HepG2 (cell line): Measurements from ENCODE around the gene SBK3. TPM values are rescaled to one million over a fixed set of nuclear protein-coding genes. Genes with fewer than 3 reads are reported as not detected.
A peak's percentile ranks its signal among the peaks of the same experiment; 100 is the strongest.

ENCODE experiments used
- CBX5 ChIP-seq: sonication (generic); formaldehyde crosslinking; IDR thresholded peaks from 2 replicates; pipeline ENCODE4 v1.4.0; 2020; ENCODE audit warnings: missing genetic modification reagents, borderline replicate concordance
- HDAC1 ChIP-seq: sonication (generic); formaldehyde crosslinking; IDR thresholded peaks from 2 replicates; pipeline ENCODE4 v1.5.1; 2020; ENCODE audit warnings: mild to moderate bottlenecking, missing genetic modification reagents
- MXD4 ChIP-seq: IDR thresholded peaks from 2 replicates; pipeline ENCODE4 v1.6.1; 2016; ENCODE audit warnings: mild to moderate bottlenecking, missing biosample characterization, missing genetic modification reagents
- RARA ChIP-seq: IDR thresholded peaks from 2 replicates; pipeline ENCODE4 v1.6.1; 2016; ENCODE audit warnings: missing genetic modification reagents, missing compliant biosample characterization
- ZBTB3 ChIP-seq: sonication (generic); formaldehyde crosslinking; IDR thresholded peaks from 2 replicates; pipeline ENCODE4 v1.4.0; 2020; ENCODE audit warnings: low read depth, mild to moderate bottlenecking, moderate library complexity, missing genetic modification reagents, borderline replicate concordance
- ZBTB42 ChIP-seq: sonication (generic); formaldehyde crosslinking; IDR thresholded peaks from 2 replicates; pipeline ENCODE4 v1.5.0; 2020; ENCODE audit warnings: mild to moderate bottlenecking, missing genetic modification reagents
- ZIK1 ChIP-seq: sonication (generic); formaldehyde crosslinking; IDR thresholded peaks from 2 replicates; pipeline ENCODE4 v1.5.0; 2020; ENCODE audit warnings: mild to moderate bottlenecking, low read depth, missing genetic modification reagents, borderline replicate concordance
- ZMYM4 ChIP-seq: sonication (generic); formaldehyde crosslinking; IDR thresholded peaks from 2 replicates; pipeline ENCODE4 v1.8.1; 2023; ENCODE audit warnings: mild to moderate bottlenecking, missing genetic modification reagents
- ZNF282 ChIP-seq: fragments of 450-650 bp; IDR thresholded peaks from 2 replicates; pipeline ENCODE4 v1.6.1; 2018; ENCODE audit not compliant: partially characterized antibody
- ZNF441 ChIP-seq: sonication (generic); formaldehyde crosslinking; IDR thresholded peaks from 2 replicates; pipeline ENCODE4 v1.7.0; 2021; ENCODE audit warnings: missing genetic modification reagents, borderline replicate concordance
- ZNF564 ChIP-seq: sonication (generic); formaldehyde crosslinking; IDR thresholded peaks from 2 replicates; pipeline ENCODE4 v1.8.1; 2023; ENCODE audit warnings: mild to moderate bottlenecking, missing genetic modification reagents
- ZNF616 ChIP-seq: sonication (generic); formaldehyde crosslinking; IDR thresholded peaks from 2 replicates; pipeline ENCODE4 v1.5.0; 2020; ENCODE audit warnings: low read depth, mild to moderate bottlenecking, missing genetic modification reagents
- ZNF878 ChIP-seq: sonication (generic); formaldehyde crosslinking; IDR thresholded peaks from 2 replicates; pipeline ENCODE4 v1.8.1; 2023; ENCODE audit warnings: mild to moderate bottlenecking, missing genetic modification reagents, moderate library complexity
- polyA plus RNA-seq, 8 experiments: library from polyadenylated mRNA; depleted of rRNA in 3 of 8; stranded (reverse) in 7 of 8; unstranded in 1 of 8; fragments of >200 nt; fragmentation: Illumina TruSeq in 4 of 8; extraction: Trizol in 4 of 8; gene quantifications; 2 replicates each; pipeline versions ENCODE4 v1.2.1 to v1.2.3, GENCODE V29; 2011 to 2016; ENCODE audit warnings: low read depth in 4 of 8, missing spikeins in 1 of 8, mixed read lengths in 1 of 8; ENCODE audit not compliant: insufficient read depth in 1 of 8
- total RNA-seq, 5 experiments: library from RNA; depleted of rRNA; stranded (reverse); fragments of >200 nt; fragmentation: Illumina TruSeq; extraction: Trizol; gene quantifications; 2 replicates each; pipeline ENCODE4 v1.2.3, GENCODE V29; 2016; ENCODE audit warnings: low read depth in 1 of 5
- TF ChIP-seq, protein P1 (sequence below): sonication (generic); formaldehyde crosslinking; IDR thresholded peaks from 2 replicates; pipeline ENCODE4 v1.5.0; 2020; ENCODE audit warnings: mild to moderate bottlenecking, missing genetic modification reagents, borderline replicate concordance
- TF ChIP-seq, protein P2 (sequence below): sonication (generic); formaldehyde crosslinking; IDR thresholded peaks from 2 replicates; pipeline ENCODE4 v1.4.0; 2020; ENCODE audit warnings: missing genetic modification reagents
- TF ChIP-seq, protein P3 (sequence below): sonication (generic); formaldehyde crosslinking; IDR thresholded peaks from 2 replicates; pipeline ENCODE4 v1.4.0; 2020; ENCODE audit warnings: missing genetic modification reagents, borderline replicate concordance

SBK3 gene
- total and polyA plus RNA-seq, 2 of the 13 experiments (the other 11 are each of a cell fraction or from before 2014, with no cell fraction given), result 0.66 to 0.77 TPM

DNA sequence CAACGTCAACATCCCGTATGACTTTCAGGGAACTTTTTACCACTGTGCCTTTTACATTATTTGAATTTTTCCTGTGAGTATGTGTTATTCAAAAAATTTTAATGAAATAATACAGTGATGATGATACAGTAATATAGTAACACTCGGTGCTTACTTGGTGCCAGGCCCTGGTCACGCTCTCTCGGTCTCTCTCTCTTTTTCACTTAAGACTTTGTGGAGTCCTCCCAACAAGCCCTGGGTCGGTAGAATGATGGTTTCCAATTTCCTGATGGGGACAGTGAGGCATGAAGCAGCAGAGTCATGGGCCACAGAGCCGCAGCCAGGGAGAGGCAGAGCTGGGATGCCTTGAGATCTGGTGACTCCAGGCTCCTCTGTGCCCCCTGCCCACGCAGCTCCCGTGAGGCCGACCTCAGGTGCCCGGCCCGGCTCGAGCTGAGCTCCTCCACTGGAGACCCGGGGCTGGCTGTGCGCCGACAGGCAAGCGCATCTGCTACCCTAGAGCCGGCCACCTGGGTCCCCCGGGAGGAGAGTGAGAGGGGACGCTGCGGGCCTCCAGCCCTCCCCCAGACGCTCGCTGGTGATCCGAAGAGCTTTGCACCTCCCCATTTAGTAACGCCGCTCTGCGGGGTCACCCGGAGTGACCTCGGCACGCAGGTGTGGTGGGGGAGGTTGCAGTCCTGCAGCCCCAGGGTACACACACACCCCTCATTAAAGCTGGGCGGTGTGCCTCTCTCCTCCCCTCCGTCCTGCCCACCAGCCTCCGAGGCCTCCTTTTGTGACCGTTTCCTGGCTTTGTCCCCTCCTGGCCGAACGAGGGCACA is 4.4 kb upstream of the SBK3 start (continued):
- TF ChIP-seq, protein P1, sequence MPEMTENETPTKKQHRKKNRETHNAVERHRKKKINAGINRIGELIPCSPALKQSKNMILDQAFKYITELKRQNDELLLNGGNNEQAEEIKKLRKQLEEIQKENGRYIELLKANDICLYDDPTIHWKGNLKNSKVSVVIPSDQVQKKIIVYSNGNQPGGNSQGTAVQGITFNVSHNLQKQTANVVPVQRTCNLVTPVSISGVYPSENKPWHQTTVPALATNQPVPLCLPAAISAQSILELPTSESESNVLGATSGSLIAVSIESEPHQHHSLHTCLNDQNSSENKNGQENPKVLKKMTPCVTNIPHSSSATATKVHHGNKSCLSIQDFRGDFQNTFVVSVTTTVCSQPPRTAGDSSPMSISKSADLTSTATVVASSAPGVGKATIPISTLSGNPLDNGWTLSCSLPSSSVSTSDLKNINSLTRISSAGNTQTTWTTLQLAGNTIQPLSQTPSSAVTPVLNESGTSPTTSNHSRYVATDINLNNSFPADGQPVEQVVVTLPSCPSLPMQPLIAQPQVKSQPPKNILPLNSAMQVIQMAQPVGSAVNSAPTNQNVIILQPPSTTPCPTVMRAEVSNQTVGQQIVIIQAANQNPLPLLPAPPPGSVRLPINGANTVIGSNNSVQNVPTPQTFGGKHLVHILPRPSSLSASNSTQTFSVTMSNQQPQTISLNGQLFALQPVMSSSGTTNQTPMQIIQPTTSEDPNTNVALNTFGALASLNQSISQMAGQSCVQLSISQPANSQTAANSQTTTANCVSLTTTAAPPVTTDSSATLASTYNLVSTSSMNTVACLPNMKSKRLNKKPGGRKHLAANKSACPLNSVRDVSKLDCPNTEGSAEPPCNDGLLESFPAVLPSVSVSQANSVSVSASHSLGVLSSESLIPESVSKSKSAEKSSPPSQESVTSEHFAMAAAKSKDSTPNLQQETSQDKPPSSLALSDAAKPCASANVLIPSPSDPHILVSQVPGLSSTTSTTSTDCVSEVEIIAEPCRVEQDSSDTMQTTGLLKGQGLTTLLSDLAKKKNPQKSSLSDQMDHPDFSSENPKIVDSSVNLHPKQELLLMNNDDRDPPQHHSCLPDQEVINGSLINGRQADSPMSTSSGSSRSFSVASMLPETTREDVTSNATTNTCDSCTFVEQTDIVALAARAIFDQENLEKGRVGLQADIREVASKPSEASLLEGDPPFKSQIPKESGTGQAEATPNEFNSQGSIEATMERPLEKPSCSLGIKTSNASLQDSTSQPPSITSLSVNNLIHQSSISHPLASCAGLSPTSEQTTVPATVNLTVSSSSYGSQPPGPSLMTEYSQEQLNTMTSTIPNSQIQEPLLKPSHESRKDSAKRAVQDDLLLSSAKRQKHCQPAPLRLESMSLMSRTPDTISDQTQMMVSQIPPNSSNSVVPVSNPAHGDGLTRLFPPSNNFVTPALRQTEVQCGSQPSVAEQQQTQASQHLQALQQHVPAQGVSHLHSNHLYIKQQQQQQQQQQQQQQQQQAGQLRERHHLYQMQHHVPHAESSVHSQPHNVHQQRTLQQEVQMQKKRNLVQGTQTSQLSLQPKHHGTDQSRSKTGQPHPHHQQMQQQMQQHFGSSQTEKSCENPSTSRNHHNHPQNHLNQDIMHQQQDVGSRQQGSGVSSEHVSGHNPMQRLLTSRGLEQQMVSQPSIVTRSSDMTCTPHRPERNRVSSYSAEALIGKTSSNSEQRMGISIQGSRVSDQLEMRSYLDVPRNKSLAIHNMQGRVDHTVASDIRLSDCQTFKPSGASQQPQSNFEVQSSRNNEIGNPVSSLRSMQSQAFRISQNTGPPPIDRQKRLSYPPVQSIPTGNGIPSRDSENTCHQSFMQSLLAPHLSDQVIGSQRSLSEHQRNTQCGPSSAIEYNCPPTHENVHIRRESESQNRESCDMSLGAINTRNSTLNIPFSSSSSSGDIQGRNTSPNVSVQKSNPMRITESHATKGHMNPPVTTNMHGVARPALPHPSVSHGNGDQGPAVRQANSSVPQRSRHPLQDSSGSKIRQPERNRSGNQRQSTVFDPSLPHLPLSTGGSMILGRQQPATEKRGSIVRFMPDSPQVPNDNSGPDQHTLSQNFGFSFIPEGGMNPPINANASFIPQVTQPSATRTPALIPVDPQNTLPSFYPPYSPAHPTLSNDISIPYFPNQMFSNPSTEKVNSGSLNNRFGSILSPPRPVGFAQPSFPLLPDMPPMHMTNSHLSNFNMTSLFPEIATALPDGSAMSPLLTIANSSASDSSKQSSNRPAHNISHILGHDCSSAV, result no peak
- TF ChIP-seq ZNF878 (CRISPR knock-in tag), result no peak
- TF ChIP-seq, protein P2, sequence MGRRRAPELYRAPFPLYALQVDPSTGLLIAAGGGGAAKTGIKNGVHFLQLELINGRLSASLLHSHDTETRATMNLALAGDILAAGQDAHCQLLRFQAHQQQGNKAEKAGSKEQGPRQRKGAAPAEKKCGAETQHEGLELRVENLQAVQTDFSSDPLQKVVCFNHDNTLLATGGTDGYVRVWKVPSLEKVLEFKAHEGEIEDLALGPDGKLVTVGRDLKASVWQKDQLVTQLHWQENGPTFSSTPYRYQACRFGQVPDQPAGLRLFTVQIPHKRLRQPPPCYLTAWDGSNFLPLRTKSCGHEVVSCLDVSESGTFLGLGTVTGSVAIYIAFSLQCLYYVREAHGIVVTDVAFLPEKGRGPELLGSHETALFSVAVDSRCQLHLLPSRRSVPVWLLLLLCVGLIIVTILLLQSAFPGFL (CRISPR knock-in tag), result no peak
- TF ChIP-seq, protein P3, sequence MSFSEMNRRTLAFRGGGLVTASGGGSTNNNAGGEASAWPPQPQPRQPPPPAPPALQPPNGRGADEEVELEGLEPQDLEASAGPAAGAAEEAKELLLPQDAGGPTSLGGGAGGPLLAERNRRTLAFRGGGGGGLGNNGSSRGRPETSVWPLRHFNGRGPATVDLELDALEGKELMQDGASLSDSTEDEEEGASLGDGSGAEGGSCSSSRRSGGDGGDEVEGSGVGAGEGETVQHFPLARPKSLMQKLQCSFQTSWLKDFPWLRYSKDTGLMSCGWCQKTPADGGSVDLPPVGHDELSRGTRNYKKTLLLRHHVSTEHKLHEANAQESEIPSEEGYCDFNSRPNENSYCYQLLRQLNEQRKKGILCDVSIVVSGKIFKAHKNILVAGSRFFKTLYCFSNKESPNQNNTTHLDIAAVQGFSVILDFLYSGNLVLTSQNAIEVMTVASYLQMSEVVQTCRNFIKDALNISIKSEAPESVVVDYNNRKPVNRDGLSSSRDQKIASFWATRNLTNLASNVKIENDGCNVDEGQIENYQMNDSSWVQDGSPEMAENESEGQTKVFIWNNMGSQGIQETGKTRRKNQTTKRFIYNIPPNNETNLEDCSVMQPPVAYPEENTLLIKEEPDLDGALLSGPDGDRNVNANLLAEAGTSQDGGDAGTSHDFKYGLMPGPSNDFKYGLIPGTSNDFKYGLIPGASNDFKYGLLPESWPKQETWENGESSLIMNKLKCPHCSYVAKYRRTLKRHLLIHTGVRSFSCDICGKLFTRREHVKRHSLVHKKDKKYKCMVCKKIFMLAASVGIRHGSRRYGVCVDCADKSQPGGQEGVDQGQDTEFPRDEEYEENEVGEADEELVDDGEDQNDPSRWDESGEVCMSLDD (CRISPR knock-in tag), result no peak
- no peak for TF ChIP-seq ZMYM4
- no peak for TF ChIP-seq ZNF564 (CRISPR knock-in tag)
- TF ChIP-seq ZNF441, result no peak
- TF ChIP-seq ZBTB3 (CRISPR knock-in tag), result no peak
- TF ChIP-seq HDAC1 (CRISPR knock-in tag), result peak; percentile 49
- no peak for TF ChIP-seq ZNF616
- TF ChIP-seq MXD4, result no peak
- TF ChIP-seq RARA (CRISPR knock-in tag), result 0 out of 2 replicates have a peak, but pooled peaks have one; percentile 15
- TF ChIP-seq ZNF282, result no peak
- no peak for TF ChIP-seq ZIK1
- TF ChIP-seq CBX5 (CRISPR knock-in tag), result no peak
- no peak for TF ChIP-seq ZBTB42 (CRISPR knock-in tag)
